Liver (tissue), 9 donors: ENCODE data around the gene SEPTIN1. TPM values are rescaled to one million over a fixed set of nuclear protein-coding genes. Genes with fewer than 3 reads are reported as not detected.

Experiments
- DNase-seq: peaks from one replicate; pipeline ENCODE4 v3.0.0-alpha.2; 2017; ENCODE audit warnings: low spot score
- H3K27ac ChIP-seq, 2 donors: one replicate each; pipeline ENCODE4 v1.7.0; 2013; ENCODE audit warnings: inconsistent platforms in 2 of 2, low read length in 2 of 2, control low read depth in 1 of 2, low read depth in 1 of 2, mild to moderate bottlenecking in 1 of 2
- H3K27me3 ChIP-seq, 4 donors: one replicate each; pipeline versions ENCODE4 v1.6.1 to v1.7.0; 2013; ENCODE audit warnings: low read length in 3 of 4, inconsistent platforms in 1 of 4, mild to moderate bottlenecking in 1 of 4, moderate library complexity in 1 of 4; ENCODE audit not compliant: control insufficient read depth in 4 of 4, insufficient read depth in 4 of 4
- H3K36me3 ChIP-seq, 4 donors: one replicate each; pipeline versions ENCODE4 v1.6.1 to v1.7.0; 2013; ENCODE audit warnings: low read length in 3 of 4, mild to moderate bottlenecking in 3 of 4, low read depth in 1 of 4, moderate library complexity in 1 of 4; ENCODE audit not compliant: control insufficient read depth in 4 of 4, insufficient read depth in 3 of 4
- H3K4me1 ChIP-seq, 4 donors: one replicate each; pipeline versions ENCODE4 v1.6.1 to v1.7.0; 2013; ENCODE audit warnings: low read length in 3 of 4, mild to moderate bottlenecking in 3 of 4, moderate library complexity in 1 of 4; ENCODE audit not compliant: control insufficient read depth in 4 of 4, insufficient read depth in 4 of 4
- H3K4me3 ChIP-seq, 3 donors: one replicate each; pipeline versions ENCODE4 v1.6.1 to v1.7.0; 2013; ENCODE audit warnings: low read length in 3 of 3, control low read depth in 1 of 3, low read depth in 1 of 3, mild to moderate bottlenecking in 1 of 3
- H3K9ac ChIP-seq, 2 donors: one replicate each; pipeline ENCODE4 v1.7.0; 2013; ENCODE audit warnings: low read length in 2 of 2, mild to moderate bottlenecking in 2 of 2, moderate library complexity in 2 of 2, control low read depth in 1 of 2, low read depth in 1 of 2
- H3K9me3 ChIP-seq, 4 donors: one replicate each; pipeline versions ENCODE4 v1.6.1 to v1.7.0; 2013; ENCODE audit warnings: low read length in 3 of 4; ENCODE audit not compliant: control insufficient read depth in 4 of 4
- ATF3 ChIP-seq: IDR thresholded peaks from 2 replicates; pipeline ENCODE4 v1.6.1; 2016; ENCODE audit warnings: antibody characterized with exemption
- CTCF ChIP-seq: fragments of 150-350 bp; IDR thresholded peaks from 2 replicates; pipeline ENCODE4 v1.5.1; 2017; ENCODE audit warnings: improper control_type of control experiment, low read depth, low read length; ENCODE audit not compliant: missing input control
- EGR1 ChIP-seq, 2 donors: IDR thresholded peaks; 2 replicates each; pipeline ENCODE4 v1.6.1; 2016 to 2018; ENCODE audit warnings: antibody characterized with exemption in 2 of 2, low read depth in 2 of 2
- FOXA2 ChIP-seq: IDR thresholded peaks from 2 replicates; pipeline ENCODE4 v1.6.1; 2016; ENCODE audit warnings: antibody characterized with exemption
- GABPA ChIP-seq, 2 donors: IDR thresholded peaks in 1 of 2; conservative IDR thresholded peaks in 1 of 2; 2 replicates each; pipeline ENCODE4 v1.6.1; 2016; ENCODE audit warnings: antibody characterized with exemption in 2 of 2, mild to moderate bottlenecking in 1 of 2, moderate library complexity in 1 of 2
- HNF4A ChIP-seq, 2 donors: conservative IDR thresholded peaks; 2 replicates each; pipeline ENCODE4 v1.6.1; 2016; ENCODE audit warnings: antibody characterized with exemption in 2 of 2, mild to moderate bottlenecking in 2 of 2
- HNF4G ChIP-seq: IDR thresholded peaks from 2 replicates; pipeline ENCODE4 v1.6.1; 2016; ENCODE audit warnings: antibody characterized with exemption
- JUND ChIP-seq, 2 donors: IDR thresholded peaks; 2 replicates each; pipeline ENCODE4 v1.6.1; 2016; ENCODE audit warnings: antibody characterized with exemption in 2 of 2
- MAX ChIP-seq: IDR thresholded peaks from 2 replicates; pipeline ENCODE4 v1.6.1; 2016; ENCODE audit warnings: antibody characterized with exemption
- NR2F2 ChIP-seq: IDR thresholded peaks from 2 replicates; pipeline ENCODE4 v1.6.1; 2016; ENCODE audit warnings: antibody characterized with exemption
- RAD21 ChIP-seq, 2 donors: IDR thresholded peaks; 2 replicates each; pipeline ENCODE4 v1.6.1; 2016; ENCODE audit warnings: antibody characterized with exemption in 2 of 2, mild to moderate bottlenecking in 2 of 2
- REST ChIP-seq: IDR thresholded peaks from 2 replicates; pipeline ENCODE4 v1.6.1; 2016; ENCODE audit warnings: antibody characterized with exemption, mild to moderate bottlenecking
- RXRA ChIP-seq, 2 donors: IDR thresholded peaks; 2 replicates each; pipeline ENCODE4 v1.6.1; 2017 to 2018; ENCODE audit warnings: antibody characterized with exemption in 2 of 2, mild to moderate bottlenecking in 1 of 2
- SP1 ChIP-seq: IDR thresholded peaks from 2 replicates; pipeline ENCODE4 v1.6.1; 2018; ENCODE audit warnings: antibody characterized with exemption, mild to moderate bottlenecking
- TAF1 ChIP-seq: conservative IDR thresholded peaks from 2 replicates; pipeline ENCODE4 v1.6.1; 2016; ENCODE audit warnings: antibody characterized with exemption, mild to moderate bottlenecking
- YY1 ChIP-seq: IDR thresholded peaks from 2 replicates; pipeline ENCODE4 v1.6.1; 2016; ENCODE audit warnings: antibody characterized with exemption, mild to moderate bottlenecking
- WGBS: extraction: QIAGEN DNeasy Blood & Tissue Kit; methylation state at CpG from one replicate; pipeline ENCODE4 v1.1.7; 2013; 5-methylcytosine and 5-hydroxymethylcytosine counted together
- polyA plus RNA-seq, 2 donors: library from polyadenylated mRNA; stranded (reverse) in 1 of 2; unstranded in 1 of 2; fragments of 200-250 nt in 1 of 2; fragments of >200 nt in 1 of 2; fragmentation: Nextera tagmentation in 1 of 2; extraction: Ambion mirVana in 1 of 2; gene quantifications; one replicate each; pipeline versions ENCODE4 v1.2.1 to v1.2.3, GENCODE V29; 2013 to 2015
- total RNA-seq, 2 donors: library from RNA; depleted of rRNA; stranded (reverse); fragments of >200 nt; gene quantifications; one replicate each; pipeline ENCODE4 v1.2.3, GENCODE V29; 2014
- donor health status: healthy.
- donor health status: healthy.
- donor health status: healthy.
- donor health status: healthy.
- donor health status: healthy.

SEPTIN1 gene
- total and polyA plus RNA-seq, 4 donors = 0.42 to 2.8 (median 1.2) TPM

GRCh38 chr16:30409125-30410060, 27.0 kb upstream of the SEPTIN1 start (continued):
- TF ChIP-seq CTCF (peak; percentile 96), FOXA2 (no peak), MAX (no peak), HNF4A (conservative IDR thresholded peaks at IDR 0.05) (peak; percentile 5 to 35)

GRCh38 chr16:30407804-30408534, 25.6 kb upstream of the SEPTIN1 start:
- H3K4me3 ChIP-seq = peak overlapping the region; percentile 32 to 74 (median 51)
- H3K36me3 ChIP-seq = no peaks in the 10 kb centered on the region
- peak overlapping the region in 1 of 2 donors; percentile 42 for H3K9ac ChIP-seq
- H3K9me3 ChIP-seq = no peaks in the 10 kb centered on the region
- no peak for TF ChIP-seq GABPA (IDR thresholded peaks at IDR 0.05 in 1 of 2, conservative IDR thresholded peaks at IDR 0.05 in 1 of 2)
- no peak for TF ChIP-seq HNF4G
- no peak for TF ChIP-seq EGR1 (IDR thresholded peaks at IDR 0.05; ENCODE audit: low read depth in 2 of 2)
- TF ChIP-seq MAX = no peak
- no peak for TF ChIP-seq TAF1
- no peak for TF ChIP-seq ATF3
- no peak for TF ChIP-seq HNF4A (conservative IDR thresholded peaks at IDR 0.05)
- no peak for TF ChIP-seq RXRA (IDR thresholded peaks at IDR 0.05)
- no peaks in the 10 kb centered on the region for H3K27me3 ChIP-seq
- peaks cover 8 to 32% (median 24%) of the 10 kb centered on the region in 4 donors for H3K4me1 ChIP-seq
- H3K27ac ChIP-seq = peak overlapping the region; percentile 78 to 87
- WGBS = 10% methylated on average over 18 of the region's 19 CpGs
- no peak for DNase-seq

GRCh38 chr16:30407102-30407803, 24.9 kb upstream of the SEPTIN1 start, which contains the start of gene ZNF771:
Gene ZNF771, plus strand, starts transcription at chr16:30407606. Its CDS starts 448 bp downstream, at chr16:30408054.
- H3K27ac ChIP-seq = peak within 1 kb of the TSS; percentile 78 to 87
- peak within 1 kb of the TSS; percentile 32 to 74 (median 51) for H3K4me3 ChIP-seq
- no peaks in the 10 kb centered on the region for H3K9me3 ChIP-seq
- H3K36me3 ChIP-seq = no peaks in the 10 kb centered on the region
- H3K4me1 ChIP-seq = peaks cover 8 to 33% (median 26%) of the 10 kb centered on the region in 4 donors
- under 1% methylated on average over 65 of the region's 65 CpGs for WGBS
- peak; percentile 99 for DNase-seq
- no peaks in the 10 kb centered on the region for H3K27me3 ChIP-seq
- peak within 1 kb of the TSS; percentile 25 to 89 for H3K9ac ChIP-seq
- TF ChIP-seq JUND (IDR thresholded peaks at IDR 0.05) (peak in 1 of 2 donors; percentile 91), RXRA (IDR thresholded peaks at IDR 0.05) (peak; percentile 21 to 35), FOXA2 (no peak), NR2F2 (no peak), ATF3 (no peak), RAD21 (IDR thresholded peaks at IDR 0.05) (no peak), EGR1 (IDR thresholded peaks at IDR 0.05; ENCODE audit: low read depth in 2 of 2) (peak in 1 of 2 donors; percentile 39), SP1 (peak; percentile 55), MAX (no peak), REST (no peak), CTCF (no peak), TAF1 (no peak), YY1 (peak; percentile 18)
